HEK293 (cell line): Measurements from ENCODE around the gene CTAG2.

Experiments used
- CTCF ChIA-PET: fragments of 350-600 bp; formaldehyde crosslinking; extraction: SDS; loops from one replicate; lab custom pipeline; 2021; ENCODE audit warnings: antibody characterized with exemption; lab: Yijun Ruan, JAX
- POLR2A ChIA-PET: fragments of 300-600 bp; formaldehyde crosslinking; extraction: SDS; loops from one replicate; lab custom pipeline; 2020; ENCODE audit warnings: antibody characterized with exemption, inconsistent platforms; lab: Yijun Ruan, JAX
- H3K27ac ChIP-seq: fragments of 200-500 bp; sonication (Bioruptor generic); 2 replicates; pipeline ENCODE4 v1.5.1; 2014; ENCODE audit warnings: low read depth, low read length, control low read depth, inconsistent platforms; ENCODE audit errors: extremely low read depth
- H3K36me3 ChIP-seq, 2 experiments: fragments of 200-500 bp in 1 of 2; sonication (Bioruptor generic) in 1 of 2; 1 replicate in 1 of 2; 2 replicates in 1 of 2; pipeline ENCODE4 v1.5.1; 2014 to 2017; ENCODE audit warnings: inconsistent platforms in 2 of 2, low read length in 2 of 2; ENCODE audit not compliant: control insufficient read depth in 2 of 2, insufficient read depth in 1 of 2
- H3K4me1 ChIP-seq: fragments of 200-500 bp; sonication (Bioruptor generic); 2 replicates; pipeline ENCODE4 v1.5.1; 2014; ENCODE audit warnings: mild to moderate bottlenecking, low read length, inconsistent platforms; ENCODE audit not compliant: control insufficient read depth, insufficient read depth
- H3K4me3 ChIP-seq: 2 replicates; pipeline ENCODE4 v1.5.1; 2011; ENCODE audit warnings: low read depth, mild to moderate bottlenecking, control low read depth, low read length, moderate library complexity
- H3K9me3 ChIP-seq: fragments of 200-500 bp; sonication (Bioruptor generic); 2 replicates; pipeline ENCODE4 v1.5.1; 2014; ENCODE audit warnings: low read depth, low read length, inconsistent platforms; ENCODE audit not compliant: control insufficient read depth, insufficient read depth
- CTCF ChIP-seq: fragments of 450-650 bp; formaldehyde crosslinking; IDR thresholded peaks from 2 replicates; pipeline ENCODE4 v1.5.1; 2016; ENCODE audit warnings: missing biosample characterization, missing genetic modification characterization
- GLI4 ChIP-seq: fragments of 450-650 bp; formaldehyde crosslinking; IDR thresholded peaks from 2 replicates; pipeline ENCODE4 v1.5.1; 2016; ENCODE audit warnings: missing biosample characterization, missing genetic modification characterization
- KLF8 ChIP-seq: fragments of 450-650 bp; formaldehyde crosslinking; IDR thresholded peaks from 2 replicates; pipeline ENCODE4 v1.5.1; 2016; ENCODE audit warnings: missing biosample characterization, missing genetic modification characterization
- PRDM2 ChIP-seq: fragments of 450-650 bp; formaldehyde crosslinking; IDR thresholded peaks from 2 replicates; pipeline ENCODE4 v1.5.1; 2016; ENCODE audit warnings: missing biosample characterization, missing genetic modification characterization, borderline replicate concordance
- REPIN1 ChIP-seq: fragments of 450-650 bp; formaldehyde crosslinking; IDR thresholded peaks from 2 replicates; pipeline ENCODE4 v1.5.1; 2017; ENCODE audit warnings: missing biosample characterization, missing genetic modification characterization, low read depth
- ZBTB17 ChIP-seq: fragments of 450-650 bp; formaldehyde crosslinking; IDR thresholded peaks from 2 replicates; pipeline ENCODE4 v1.5.1; 2016; ENCODE audit warnings: missing biosample characterization, missing genetic modification characterization
- ZBTB20 ChIP-seq: fragments of 450-650 bp; formaldehyde crosslinking; IDR thresholded peaks from 2 replicates; pipeline ENCODE4 v1.5.1; 2016; ENCODE audit warnings: missing biosample characterization, missing genetic modification characterization
- ZBTB26 ChIP-seq: fragments of 450-650 bp; formaldehyde crosslinking; optimal IDR thresholded peaks from 2 replicates; pipeline ENCODE3; 2016; ENCODE audit warnings: missing biosample characterization, mild to moderate bottlenecking, missing genetic modification characterization
- ZBTB6 ChIP-seq: fragments of 450-650 bp; formaldehyde crosslinking; IDR thresholded peaks from 2 replicates; pipeline ENCODE4 v1.5.1; 2017; ENCODE audit warnings: missing biosample characterization, missing genetic modification characterization
- ZNF114 ChIP-seq: fragments of 450-650 bp; formaldehyde crosslinking; IDR thresholded peaks from 2 replicates; pipeline ENCODE4 v1.5.0; 2017; ENCODE audit warnings: missing biosample characterization, missing genetic modification characterization
- ZNF239 ChIP-seq: fragments of 450-650 bp; formaldehyde crosslinking; IDR thresholded peaks from 2 replicates; pipeline ENCODE4 v1.5.1; 2016; ENCODE audit warnings: missing biosample characterization, missing genetic modification characterization
- ZNF280C ChIP-seq: fragments of 450-650 bp; formaldehyde crosslinking; IDR thresholded peaks from 2 replicates; pipeline ENCODE4 v1.5.1; 2016; ENCODE audit warnings: missing biosample characterization, missing genetic modification characterization
- ZNF350 ChIP-seq: fragments of 450-650 bp; formaldehyde crosslinking; IDR thresholded peaks from 2 replicates; pipeline ENCODE4 v1.5.0; 2017; ENCODE audit warnings: missing biosample characterization, mild to moderate bottlenecking, missing genetic modification characterization
- ZNF416 ChIP-seq: fragments of 450-650 bp; formaldehyde crosslinking; IDR thresholded peaks from 2 replicates; pipeline ENCODE4 v1.5.1; 2016; ENCODE audit warnings: missing biosample characterization, missing genetic modification characterization
- ZNF488 ChIP-seq: fragments of 450-650 bp; formaldehyde crosslinking; IDR thresholded peaks from 2 replicates; pipeline ENCODE4 v1.5.1; 2016; ENCODE audit warnings: missing biosample characterization, missing genetic modification characterization
- ZNF529 ChIP-seq: fragments of 450-650 bp; formaldehyde crosslinking; IDR thresholded peaks from 2 replicates; pipeline ENCODE4 v1.5.1; 2017; ENCODE audit warnings: missing genetic modification characterization, missing biosample characterization; ENCODE audit not compliant: insufficient replicate concordance
- ZNF548 ChIP-seq: fragments of 450-650 bp; formaldehyde crosslinking; IDR thresholded peaks from 2 replicates; pipeline ENCODE4 v1.5.1; 2016; ENCODE audit warnings: missing biosample characterization, missing genetic modification characterization
- ZNF701 ChIP-seq: fragments of 450-650 bp; formaldehyde crosslinking; IDR thresholded peaks from 2 replicates; pipeline ENCODE4 v1.5.1; 2016; ENCODE audit warnings: missing biosample characterization, missing genetic modification characterization
- ZNF837 ChIP-seq: fragments of 450-650 bp; formaldehyde crosslinking; IDR thresholded peaks from 2 replicates; pipeline ENCODE4 v1.5.1; 2016; ENCODE audit warnings: missing biosample characterization, missing genetic modification characterization
- ZSCAN18 ChIP-seq: fragments of 450-650 bp; formaldehyde crosslinking; IDR thresholded peaks from 2 replicates; pipeline ENCODE4 v1.5.1; 2016; ENCODE audit warnings: missing biosample characterization, missing genetic modification characterization
- ZXDB ChIP-seq: fragments of 450-650 bp; formaldehyde crosslinking; IDR thresholded peaks from 2 replicates; pipeline ENCODE4 v1.5.1; 2016; ENCODE audit warnings: missing biosample characterization, missing genetic modification characterization

Gene CTAG2

GRCh38 chrX:154653048-154653401 lies 354 bp downstream of the CTAG2 start:
- no peak overlapping the region for H3K4me3 ChIP-seq
- no peaks in the 10 kb centered on the region for H3K9me3 ChIP-seq
- ChIA-PET POLR2A (no interaction called here), CTCF (no interaction called here)
- H3K4me1 ChIP-seq: no peaks in the 10 kb centered on the region
- no peak for TF ChIP-seq ZNF548 (tag by site-specific recombination)
- TF ChIP-seq ZNF701 (tag by site-specific recombination): no peak
- TF ChIP-seq ZNF350: no peak
- TF ChIP-seq ZSCAN18 (tag by site-specific recombination): no peak
- no peak for TF ChIP-seq ZXDB (tag by site-specific recombination)
- TF ChIP-seq ZBTB20 (tag by site-specific recombination): no peak
- TF ChIP-seq ZNF114: no peak
- TF ChIP-seq GLI4 (tag by site-specific recombination): no peak
- TF ChIP-seq ZNF280C (tag by site-specific recombination): no peak
- no peak for TF ChIP-seq ZBTB17 (tag by site-specific recombination)
- no peak for TF ChIP-seq ZBTB6 (tag by site-specific recombination)
- TF ChIP-seq ZNF837 (tag by site-specific recombination): no peak
- no peak for TF ChIP-seq PRDM2 (tag by site-specific recombination)
- no peak for TF ChIP-seq ZNF416 (tag by site-specific recombination)
- H3K36me3 ChIP-seq: no peaks in the 10 kb centered on the region
- no peak overlapping the region for H3K27ac ChIP-seq

GRCh38 chrX:154652311-154653047 lies 900 bp downstream of the CTAG2 start:
- no peaks in the 10 kb centered on the region for H3K36me3 ChIP-seq
- H3K9me3 ChIP-seq: no peaks in the 10 kb centered on the region
- POLR2A ChIA-PET: no interaction called here
- H3K4me3 ChIP-seq: no peak overlapping the region
- H3K4me1 ChIP-seq: no peaks in the 10 kb centered on the region
- CTCF ChIA-PET: no interaction called here
- H3K27ac ChIP-seq: no peak overlapping the region
- TF ChIP-seq ZNF488 (tag by site-specific recombination) (no peak), CTCF (tag by site-specific recombination) (no peak), ZBTB26 (tag by site-specific recombination) (no peak), REPIN1 (tag by site-specific recombination) (no peak), KLF8 (tag by site-specific recombination) (no peak), ZNF239 (tag by site-specific recombination) (no peak), ZNF529 (tag by site-specific recombination) (no peak)
